PFSK-1 (cell line): ENCODE data around the gene MED4.

Source experiments
- FOXP2 ChIP-seq: optimal IDR thresholded peaks from 2 replicates; pipeline ENCODE3; 2011; ENCODE audit warnings: borderline replicate concordance, control low read depth, inconsistent platforms; ENCODE audit not compliant: insufficient read depth; ENCODE audit errors: extremely low read length, extremely low read depth
- POLR2AphosphoS5 ChIP-seq: IDR thresholded peaks from 2 replicates; pipeline ENCODE4 v1.6.1; 2012; ENCODE audit warnings: low read depth, mild to moderate bottlenecking, control low read depth, low read length, moderate library complexity
- SIN3A ChIP-seq: IDR thresholded peaks from 2 replicates; pipeline ENCODE4 v1.6.1; 2012; ENCODE audit warnings: mild to moderate bottlenecking, low read length, moderate library complexity, borderline replicate concordance; ENCODE audit not compliant: insufficient read depth
- TAF1 ChIP-seq: IDR thresholded peaks from 2 replicates; pipeline ENCODE4 v1.6.1; 2012; ENCODE audit warnings: low read length, control low read depth, borderline replicate concordance; ENCODE audit not compliant: insufficient read depth
- TF ChIP-seq, protein P1 (sequence below), 2 experiments: IDR thresholded peaks; 2 replicates each; pipeline versions ENCODE4 v1.6.1 to v1.8.0; 2011 to 2012; ENCODE audit warnings: low read depth in 2 of 2, low read length in 2 of 2, control low read depth in 1 of 2, inconsistent platforms in 1 of 2, mild to moderate bottlenecking in 1 of 2, moderate library complexity in 1 of 2; ENCODE audit not compliant: insufficient read depth in 1 of 2

The MED4 gene

DNA sequence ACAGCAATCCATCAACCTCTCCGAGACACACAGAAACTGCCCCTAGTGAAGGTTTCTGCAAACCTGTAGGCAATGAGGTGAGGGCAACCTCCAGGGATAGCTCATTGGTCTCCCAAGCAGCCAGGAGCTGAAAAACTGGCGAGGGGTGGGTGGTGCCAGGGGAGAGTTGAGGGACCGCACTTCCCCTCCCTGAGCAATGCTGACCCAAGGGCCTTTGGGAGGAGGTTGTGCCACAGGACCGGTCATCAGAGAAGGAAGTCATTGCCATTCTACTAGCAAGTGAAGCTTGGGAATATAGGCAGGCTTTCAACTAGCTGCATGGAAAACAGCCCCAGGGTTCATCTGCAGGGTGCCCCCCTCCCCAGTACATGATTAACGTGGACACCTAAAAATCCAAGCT is 23.1 kb upstream of the MED4 start:
- TF ChIP-seq FOXP2 (no peak), TAF1 (no peak), SIN3A (no peak), POLR2AphosphoS5 (no peak)
- TF ChIP-seq, protein P1, sequence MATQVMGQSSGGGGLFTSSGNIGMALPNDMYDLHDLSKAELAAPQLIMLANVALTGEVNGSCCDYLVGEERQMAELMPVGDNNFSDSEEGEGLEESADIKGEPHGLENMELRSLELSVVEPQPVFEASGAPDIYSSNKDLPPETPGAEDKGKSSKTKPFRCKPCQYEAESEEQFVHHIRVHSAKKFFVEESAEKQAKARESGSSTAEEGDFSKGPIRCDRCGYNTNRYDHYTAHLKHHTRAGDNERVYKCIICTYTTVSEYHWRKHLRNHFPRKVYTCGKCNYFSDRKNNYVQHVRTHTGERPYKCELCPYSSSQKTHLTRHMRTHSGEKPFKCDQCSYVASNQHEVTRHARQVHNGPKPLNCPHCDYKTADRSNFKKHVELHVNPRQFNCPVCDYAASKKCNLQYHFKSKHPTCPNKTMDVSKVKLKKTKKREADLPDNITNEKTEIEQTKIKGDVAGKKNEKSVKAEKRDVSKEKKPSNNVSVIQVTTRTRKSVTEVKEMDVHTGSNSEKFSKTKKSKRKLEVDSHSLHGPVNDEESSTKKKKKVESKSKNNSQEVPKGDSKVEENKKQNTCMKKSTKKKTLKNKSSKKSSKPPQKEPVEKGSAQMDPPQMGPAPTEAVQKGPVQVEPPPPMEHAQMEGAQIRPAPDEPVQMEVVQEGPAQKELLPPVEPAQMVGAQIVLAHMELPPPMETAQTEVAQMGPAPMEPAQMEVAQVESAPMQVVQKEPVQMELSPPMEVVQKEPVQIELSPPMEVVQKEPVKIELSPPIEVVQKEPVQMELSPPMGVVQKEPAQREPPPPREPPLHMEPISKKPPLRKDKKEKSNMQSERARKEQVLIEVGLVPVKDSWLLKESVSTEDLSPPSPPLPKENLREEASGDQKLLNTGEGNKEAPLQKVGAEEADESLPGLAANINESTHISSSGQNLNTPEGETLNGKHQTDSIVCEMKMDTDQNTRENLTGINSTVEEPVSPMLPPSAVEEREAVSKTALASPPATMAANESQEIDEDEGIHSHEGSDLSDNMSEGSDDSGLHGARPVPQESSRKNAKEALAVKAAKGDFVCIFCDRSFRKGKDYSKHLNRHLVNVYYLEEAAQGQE (IDR thresholded peaks at IDR 0.05; ENCODE audit: insufficient read depth in 1 of 2, low read depth in 2 of 2, low read length in 2 of 2), result no peak

DNA sequence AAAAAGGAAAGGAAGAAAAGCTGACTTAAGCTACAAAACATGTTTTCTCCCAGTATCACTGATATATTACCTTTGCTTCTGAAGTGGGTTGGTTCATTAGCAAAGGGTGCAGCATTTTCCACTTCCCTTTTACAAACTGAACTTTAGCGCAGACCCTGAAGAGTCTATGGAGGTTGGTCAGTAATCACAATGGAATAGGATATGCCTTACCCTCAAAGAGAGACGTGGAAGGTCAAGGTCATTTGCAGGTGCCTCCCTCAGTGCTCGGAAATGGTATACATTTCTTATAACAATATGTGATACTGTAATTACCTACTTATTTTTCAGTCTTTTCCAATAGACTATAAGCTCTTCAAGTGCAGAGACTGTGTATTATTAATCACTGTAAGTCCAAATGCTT is 21.9 kb upstream of the MED4 start:
- no peak for TF ChIP-seq TAF1
- TF ChIP-seq FOXP2, result no peak
- TF ChIP-seq POLR2AphosphoS5, result no peak
- TF ChIP-seq, protein P1 (IDR thresholded peaks at IDR 0.05; ENCODE audit: insufficient read depth in 1 of 2, low read depth in 2 of 2, low read length in 2 of 2), result no peak
- no peak for TF ChIP-seq SIN3A

DNA sequence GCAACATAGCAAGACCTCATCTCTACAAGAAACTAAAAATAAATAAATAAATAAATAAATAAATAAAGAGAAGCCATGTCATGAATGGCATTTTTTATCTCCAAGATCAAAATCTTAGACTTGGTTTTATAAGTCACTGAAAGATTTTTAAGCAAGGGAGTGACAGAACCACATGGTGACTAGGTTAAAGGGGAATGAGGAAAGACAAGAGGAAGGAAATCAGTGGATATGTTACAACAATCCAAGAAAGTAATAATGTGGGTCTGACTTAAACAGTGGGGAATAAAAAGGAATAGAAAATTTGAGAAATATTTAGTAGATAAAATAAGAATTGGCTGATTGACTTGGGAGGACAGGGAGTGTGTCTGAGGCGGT is 18.8 kb upstream of the MED4 start:
- no peak for TF ChIP-seq TAF1
- no peak for TF ChIP-seq FOXP2
- TF ChIP-seq, protein P1 (IDR thresholded peaks at IDR 0.05; ENCODE audit: insufficient read depth in 1 of 2, low read depth in 2 of 2, low read length in 2 of 2), result no peak
- no peak for TF ChIP-seq SIN3A
- no peak for TF ChIP-seq POLR2AphosphoS5

DNA sequence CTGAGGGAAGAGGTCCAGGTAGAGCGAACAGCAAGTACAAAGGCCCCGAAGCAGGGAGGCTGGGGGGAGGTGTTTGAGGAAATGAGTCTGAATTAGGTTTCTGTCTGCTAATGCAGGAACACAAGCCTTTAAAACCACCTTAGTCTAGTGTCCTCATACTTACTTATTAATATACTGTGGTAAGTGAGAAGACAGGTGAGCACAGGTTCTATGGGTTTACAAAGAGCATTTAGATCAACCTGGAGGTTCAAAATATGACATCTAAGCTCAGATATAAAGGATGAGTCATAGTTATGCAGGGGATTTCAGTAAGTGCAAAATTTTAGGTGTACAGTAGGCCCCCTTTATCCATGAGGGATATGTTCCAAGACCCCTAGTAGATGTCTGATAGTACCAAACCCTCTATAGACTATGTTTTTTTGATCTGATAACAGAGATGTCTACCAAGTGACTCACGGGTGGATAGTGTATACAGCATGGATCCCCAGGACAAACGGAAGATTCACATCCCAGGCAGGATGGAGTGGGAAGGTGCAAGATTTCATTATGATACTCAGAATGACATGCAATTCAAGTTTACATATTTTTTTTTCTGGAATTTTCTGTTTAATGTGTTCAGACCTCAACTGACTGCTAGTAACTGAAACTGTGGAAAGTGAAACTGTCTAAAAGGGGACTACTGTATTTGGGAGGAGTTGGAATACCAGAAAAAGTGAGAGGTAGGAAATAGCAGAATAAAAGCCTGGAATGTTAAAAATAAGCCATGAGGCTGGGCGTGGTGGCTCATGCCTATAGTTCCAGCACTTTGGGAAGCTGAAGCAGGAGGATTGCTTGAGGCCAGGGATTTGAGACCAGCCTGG is 18.2 kb upstream of the MED4 start:
- no peak for TF ChIP-seq TAF1
- no peak for TF ChIP-seq POLR2AphosphoS5
- TF ChIP-seq, protein P1 (IDR thresholded peaks at IDR 0.05; ENCODE audit: insufficient read depth in 1 of 2, low read depth in 2 of 2, low read length in 2 of 2), result no peak
- no peak for TF ChIP-seq FOXP2
- no peak for TF ChIP-seq SIN3A
